Activated T-cell treated with anti-CD3 and anti-CD28 coated beads, Interleukin-2, amount 50 U/mL, for 72 hours (primary cell): Measurements from ENCODE around the gene ATP8B4. TPM values are rescaled to one million over a fixed set of nuclear protein-coding genes. Genes with fewer than 3 reads are reported as not detected.
A peak's percentile ranks its signal among the peaks of the same experiment; 100 is the strongest.
"Not testable (repeated sequence)": the region's sequence is repeated elsewhere in the genome, so short reads cannot be mapped to it uniquely, and the experiment has no call there.

Source experiments
- ATAC-seq, 2 donors: fragments of 150-1000 bp; cut with Tn5 transposase; replicated peaks in 1 of 2; 2 replicates each; pipeline ENCODE4 v1.10.0; 2021; ENCODE audit warnings: moderate library complexity in 2 of 2, mild to moderate bottlenecking in 1 of 2
- DNase-seq, 2 donors: peaks; one replicate each; pipeline ENCODE4 v3.0.0; 2021 to 2022; ENCODE audit warnings: mixed read lengths in 1 of 2
- H3K27ac Mint-ChIP-seq: one replicate; pipeline ENCODE4 v1.8.0; 2022; ENCODE audit warnings: mild to moderate bottlenecking, moderate library complexity, mixed read lengths
- H3K27me3 Mint-ChIP-seq: one replicate; pipeline ENCODE4 v1.8.0; 2022; ENCODE audit warnings: low read depth, mixed read lengths
- H3K36me3 Mint-ChIP-seq, 2 donors: one replicate each; pipeline ENCODE4 v1.8.0; 2022; ENCODE audit warnings: mixed read lengths in 2 of 2, mild to moderate bottlenecking in 1 of 2; ENCODE audit not compliant: insufficient read depth in 2 of 2
- H3K4me1 Mint-ChIP-seq: one replicate; pipeline ENCODE4 v1.8.0; 2022; ENCODE audit warnings: low read depth, mixed read lengths
- H3K4me3 Mint-ChIP-seq, 2 donors: one replicate each; pipeline ENCODE4 v1.8.0; 2022; ENCODE audit warnings: mild to moderate bottlenecking in 2 of 2, mixed read lengths in 2 of 2, moderate library complexity in 2 of 2
- H3K9me3 Mint-ChIP-seq, 2 donors: one replicate each; pipeline ENCODE4 v1.8.0; 2022; ENCODE audit warnings: mixed read lengths in 2 of 2
- total RNA-seq, 2 donors: library from RNA; stranded (reverse); gene quantifications; one replicate each; pipeline ENCODE4 v1.2.3, GENCODE V29; 2022

The ATP8B4 gene
- total RNA-seq, 2 donors from 2014 or later = 14.0 to 21.3 TPM

DNA sequence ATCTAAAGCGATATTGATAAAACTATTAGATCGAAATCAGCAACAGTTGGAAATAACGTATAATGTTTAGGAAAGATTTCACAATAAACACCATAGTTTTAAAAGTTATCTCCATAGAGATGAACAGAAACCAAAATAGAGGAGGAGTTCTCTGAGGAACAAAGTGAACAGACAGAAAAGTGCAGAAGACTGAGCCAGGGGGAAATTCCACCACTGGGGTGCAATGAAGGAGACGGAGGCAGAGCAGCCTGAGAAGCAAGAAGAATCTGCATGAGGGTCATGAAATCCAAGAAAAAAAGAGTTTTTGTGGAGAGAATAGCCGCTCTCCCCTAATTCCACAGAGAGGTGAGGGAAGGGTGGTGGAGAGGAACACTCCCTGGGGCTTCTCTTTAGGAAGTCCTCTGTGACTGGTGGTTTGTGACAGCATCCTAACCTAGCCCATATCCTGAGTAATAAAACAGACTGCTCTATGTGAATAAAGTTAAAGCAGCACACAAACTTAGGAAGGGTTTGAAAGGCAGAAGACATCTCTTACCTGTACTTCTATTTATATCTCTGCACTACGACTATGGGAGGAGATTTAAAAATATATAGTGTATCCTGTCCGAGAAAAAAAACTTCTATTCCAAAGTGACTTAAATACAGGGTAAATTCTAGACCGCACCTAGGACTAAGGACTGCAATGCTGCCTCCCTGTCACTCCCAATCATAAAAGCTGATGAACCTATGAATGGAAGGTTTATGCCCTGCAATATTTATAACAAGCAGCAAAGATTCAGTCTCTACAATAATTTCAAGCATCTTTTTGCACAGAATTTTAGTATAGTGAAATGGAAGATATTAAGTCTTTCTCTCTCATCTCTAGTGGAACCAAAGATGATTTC is 22.9 kb downstream of the ATP8B4 start:
- no peak for DNase-seq
- Mint-ChIP-seq H3K9me3 (no peaks in the 10 kb centered on the region), H3K4me3 (no peak overlapping the region), H3K36me3 (peaks cover 0 to 3% of the 10 kb centered on the region in 2 donors), H3K4me1 (no peaks in the 10 kb centered on the region), H3K27me3 (peaks cover 10% of the 10 kb centered on the region), H3K27ac (no peak overlapping the region)
- ATAC-seq = no peak

DNA sequence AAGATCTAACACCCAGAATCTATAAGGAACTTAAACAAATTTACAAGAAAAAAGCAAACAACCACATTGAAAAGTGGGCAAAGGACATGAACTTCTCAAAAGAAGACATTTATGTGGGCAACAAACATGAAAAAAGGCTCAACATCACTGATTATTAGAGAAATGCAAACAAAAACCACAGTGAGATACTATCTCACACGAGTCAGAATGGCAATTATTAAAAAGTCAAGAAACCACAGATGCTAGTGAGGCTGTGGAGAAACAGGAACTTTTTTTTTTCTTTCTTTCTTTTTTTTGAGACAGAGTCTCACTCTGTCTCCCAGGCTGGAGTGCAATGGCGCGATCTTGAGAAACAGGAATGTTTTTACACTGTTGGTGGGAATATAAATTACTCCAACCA is 29.6 kb downstream of the ATP8B4 start:
- H3K4me3 Mint-ChIP-seq, H3K27ac Mint-ChIP-seq, H3K9me3 Mint-ChIP-seq, ATAC-seq, H3K4me1 Mint-ChIP-seq, DNase-seq, H3K36me3 Mint-ChIP-seq: not testable (repeated sequence)
- peaks cover 21% of the 10 kb centered on the region for H3K27me3 Mint-ChIP-seq

DNA sequence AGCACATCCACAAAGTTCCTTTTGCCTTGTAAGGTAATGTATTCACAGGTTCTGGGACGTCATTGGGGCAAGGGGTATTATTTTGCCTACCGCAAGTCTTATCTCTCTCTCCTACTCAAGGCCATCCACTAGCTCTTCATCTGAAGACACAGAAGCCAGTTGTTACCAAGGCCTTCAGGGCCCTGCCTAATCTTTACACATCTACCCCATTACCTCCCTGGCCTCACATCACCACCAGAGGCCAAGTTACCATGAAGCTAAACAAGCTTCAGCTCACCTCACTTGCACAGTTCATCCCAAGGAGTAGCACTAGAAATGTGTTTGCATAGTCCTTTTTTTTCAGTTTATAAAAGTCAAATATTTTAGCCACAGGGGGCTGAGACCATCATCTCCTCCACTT is 34.1 kb downstream of the ATP8B4 start:
- Mint-ChIP-seq H3K36me3 (no peaks in the 10 kb centered on the region), H3K4me3 (no peak overlapping the region), H3K27ac (no peak overlapping the region), H3K9me3 (peaks cover 3 to 5% of the 10 kb centered on the region in 2 donors), H3K4me1 (no peaks in the 10 kb centered on the region), H3K27me3 (peaks cover 8% of the 10 kb centered on the region)
- DNase-seq (no peak), ATAC-seq (peak in 1 of 2 donors; percentile 65)

DNA sequence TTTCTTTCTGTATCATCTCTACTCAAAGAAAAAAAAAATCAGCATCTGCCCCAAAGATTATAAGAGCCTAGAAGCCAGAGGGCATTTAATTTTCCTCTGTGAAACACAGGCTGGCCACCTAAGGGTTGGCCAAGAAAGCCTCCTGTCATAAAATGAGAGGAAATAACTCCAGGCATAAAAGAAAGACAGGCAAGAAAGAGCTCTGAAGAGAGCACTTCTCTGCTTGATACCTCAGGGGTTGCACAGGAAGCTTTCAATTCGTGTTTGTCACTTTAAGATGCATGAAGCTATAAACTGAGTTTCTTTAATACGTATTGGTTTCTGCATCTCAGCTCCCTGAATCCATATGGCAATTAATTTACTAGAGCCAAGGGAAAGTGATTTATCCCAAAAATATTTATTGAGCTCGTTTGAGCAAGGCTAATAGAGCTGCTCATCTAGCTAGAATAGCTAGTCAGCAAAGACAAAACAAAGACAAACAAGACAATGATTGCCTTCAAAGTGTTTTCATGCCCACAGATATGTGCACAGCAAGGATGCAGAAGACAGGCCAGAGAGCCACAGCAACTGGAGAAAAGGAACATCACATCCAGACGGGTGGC is 35.5 kb downstream of the ATP8B4 start:
- Mint-ChIP-seq H3K36me3 (no peaks in the 10 kb centered on the region), H3K27me3 (peaks cover 5% of the 10 kb centered on the region), H3K4me3 (no peak overlapping the region), H3K27ac (no peak overlapping the region), H3K9me3 (peaks cover 0 to 2% of the 10 kb centered on the region in 2 donors), H3K4me1 (no peaks in the 10 kb centered on the region)
- no peak for DNase-seq
- ATAC-seq = no peak

DNA sequence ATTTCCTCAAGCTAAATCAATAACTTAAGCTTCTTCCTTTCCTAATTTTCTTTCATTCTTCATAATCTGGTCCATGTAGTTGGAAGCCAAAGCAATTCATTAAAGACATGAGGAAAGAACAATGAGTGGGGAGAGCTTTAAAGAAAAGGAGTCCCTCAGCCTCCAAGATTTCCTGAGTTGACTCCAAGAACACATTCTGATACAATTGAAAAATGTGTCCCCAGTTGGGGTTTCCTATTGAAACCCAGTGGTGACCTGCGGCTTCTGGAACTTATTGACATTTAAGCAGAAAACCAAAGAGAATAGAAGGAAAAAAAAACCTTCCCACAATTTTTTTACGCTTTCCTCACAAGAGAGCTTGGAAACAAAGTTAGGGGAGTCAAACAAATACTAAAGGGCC is 37.0 kb downstream of the ATP8B4 start:
- no peak for DNase-seq
- no peak for ATAC-seq
- Mint-ChIP-seq H3K27ac (no peak overlapping the region), H3K4me3 (no peak overlapping the region), H3K9me3 (no peaks in the 10 kb centered on the region), H3K27me3 (no peaks in the 10 kb centered on the region), H3K36me3 (no peaks in the 10 kb centered on the region), H3K4me1 (no peaks in the 10 kb centered on the region)

DNA sequence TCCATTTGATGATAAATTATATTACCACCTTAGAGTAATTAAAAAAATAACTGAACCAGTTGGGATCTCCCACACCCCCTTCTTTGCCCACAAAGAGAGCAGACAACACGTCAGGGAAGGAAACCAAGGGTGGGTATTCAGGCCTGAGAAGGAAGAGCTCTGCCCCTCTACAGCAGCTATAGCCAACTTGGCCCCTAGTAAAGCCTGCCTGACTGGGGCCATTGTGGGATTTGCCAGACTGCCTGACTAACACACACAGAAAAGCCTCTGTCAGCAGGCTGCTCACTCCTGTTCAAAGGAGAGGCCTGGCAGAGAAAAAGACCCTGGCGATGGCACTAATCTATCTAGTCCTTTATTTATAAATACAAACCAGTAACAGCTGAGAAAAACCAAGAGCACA is 41.4 kb downstream of the ATP8B4 start:
- peaks cover 7% of the 10 kb centered on the region for H3K27me3 Mint-ChIP-seq
- ATAC-seq (no peak), DNase-seq (no peak)
- no peaks in the 10 kb centered on the region for H3K4me1 Mint-ChIP-seq
- H3K4me3 Mint-ChIP-seq = no peak overlapping the region
- H3K27ac Mint-ChIP-seq = no peak overlapping the region
- H3K9me3 Mint-ChIP-seq = no peaks in the 10 kb centered on the region
- no peaks in the 10 kb centered on the region for H3K36me3 Mint-ChIP-seq

DNA sequence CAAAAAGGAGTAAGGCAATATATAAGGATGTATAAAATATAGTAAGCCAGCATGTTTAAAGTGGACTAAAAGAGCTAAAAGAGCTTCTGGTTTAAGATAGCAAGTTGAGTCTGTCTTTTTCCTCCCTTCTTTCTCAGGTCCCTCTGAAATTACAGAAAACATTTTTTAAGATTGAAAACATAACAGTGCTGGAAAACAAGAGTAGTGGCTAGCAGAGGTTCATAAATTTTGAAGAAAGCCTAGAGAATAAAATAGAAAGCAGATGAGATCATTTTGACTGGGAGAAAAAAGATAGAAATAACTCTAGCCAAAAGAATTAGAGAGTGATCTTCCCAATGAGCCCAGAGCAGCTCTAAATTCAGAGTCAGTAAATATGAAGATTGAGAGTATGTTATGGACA is 41.9 kb downstream of the ATP8B4 start:
- H3K4me1 Mint-ChIP-seq = no peaks in the 10 kb centered on the region
- no peaks in the 10 kb centered on the region for H3K36me3 Mint-ChIP-seq
- DNase-seq = no peak
- H3K27me3 Mint-ChIP-seq = peaks cover 7% of the 10 kb centered on the region
- no peaks in the 10 kb centered on the region for H3K9me3 Mint-ChIP-seq
- no peak for ATAC-seq
- H3K27ac Mint-ChIP-seq = peak overlapping the region; percentile 67
- H3K4me3 Mint-ChIP-seq = no peak overlapping the region

DNA sequence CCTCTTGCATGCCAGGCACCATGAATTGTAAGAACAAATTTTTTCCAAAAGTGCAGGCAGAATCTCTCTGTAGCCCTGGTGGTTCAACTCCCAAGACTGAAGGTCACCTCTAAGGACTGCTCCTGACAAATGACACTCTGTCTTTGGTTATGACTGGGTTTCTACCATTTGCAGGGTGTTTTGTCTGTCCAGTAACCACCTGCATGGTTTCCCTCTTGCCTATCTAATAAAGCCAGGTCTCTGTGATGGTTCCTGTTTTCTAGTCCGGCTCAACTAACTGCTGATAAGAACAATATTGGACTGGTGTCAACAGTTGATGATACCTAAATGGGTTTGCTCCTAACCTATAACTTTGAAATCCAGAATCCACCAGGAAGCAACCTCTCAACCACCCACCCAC is 43.7 kb downstream of the ATP8B4 start:
- Mint-ChIP-seq H3K36me3 (peaks cover 0 to 4% of the 10 kb centered on the region in 2 donors), H3K4me1 (no peaks in the 10 kb centered on the region), H3K27me3 (peaks cover 13% of the 10 kb centered on the region), H3K9me3 (no peaks in the 10 kb centered on the region), H3K27ac (no peak overlapping the region), H3K4me3 (no peak overlapping the region)
- no peak for DNase-seq
- ATAC-seq = no peak

DNA sequence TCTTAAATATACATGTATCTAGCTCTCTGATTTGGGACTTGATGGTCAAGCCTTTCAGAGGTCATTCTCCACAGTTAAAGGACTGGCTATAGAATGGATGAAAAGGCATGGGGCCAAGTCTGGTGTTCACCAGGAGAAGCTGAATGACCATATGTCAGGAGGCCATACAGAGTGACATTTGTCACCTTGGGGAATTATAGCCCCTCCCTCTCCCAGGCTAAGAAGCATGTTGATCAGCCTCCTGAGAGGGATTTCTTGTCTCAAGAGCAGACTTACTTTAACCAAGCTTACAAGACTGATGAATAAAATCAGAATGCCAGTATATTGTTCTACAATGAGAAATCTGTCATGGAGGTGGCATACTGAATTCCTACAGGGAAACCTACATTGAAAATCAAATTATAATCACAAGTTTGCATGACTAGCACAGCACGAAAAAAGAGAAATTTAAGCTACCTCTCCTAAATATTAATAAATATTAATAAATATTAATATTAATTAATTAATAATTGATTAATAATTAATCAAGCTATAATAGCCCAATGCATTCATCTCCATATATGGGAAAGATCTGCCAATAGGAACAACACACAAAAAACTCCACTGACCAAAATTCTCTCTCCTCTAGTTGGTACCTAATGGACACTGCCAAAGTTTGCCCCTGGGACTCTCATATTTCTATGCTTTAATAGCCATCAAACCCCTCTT is 47.3 kb downstream of the ATP8B4 start:
- Mint-ChIP-seq H3K4me3 (no peak overlapping the region), H3K36me3 (peaks cover 0 to 4% of the 10 kb centered on the region in 2 donors), H3K27ac (no peak overlapping the region), H3K4me1 (peaks cover 9% of the 10 kb centered on the region), H3K9me3 (no peaks in the 10 kb centered on the region), H3K27me3 (peaks cover 21% of the 10 kb centered on the region)
- DNase-seq = no peak
- ATAC-seq = no peak

DNA sequence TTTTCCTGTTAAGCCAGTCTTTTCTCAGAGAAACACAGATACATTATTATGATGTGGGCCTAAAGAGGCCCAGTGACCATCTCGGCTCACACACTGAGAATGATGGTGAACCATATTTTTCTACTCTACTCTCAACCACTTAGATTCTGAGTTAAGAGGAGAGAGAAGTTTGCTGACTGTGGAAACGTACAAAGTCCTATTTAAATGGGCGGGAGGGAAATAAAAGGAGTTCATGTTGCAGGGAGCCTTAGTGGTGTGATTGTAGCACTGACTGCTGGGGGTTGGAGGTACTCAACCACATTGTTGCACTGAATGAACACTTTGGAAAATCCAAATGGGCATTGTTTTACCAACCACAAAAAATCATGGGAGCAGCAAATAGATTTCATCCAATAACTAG is 51.0 kb downstream of the ATP8B4 start:
- ATAC-seq (no peak), DNase-seq (no peak)
- Mint-ChIP-seq H3K4me3 (no peak overlapping the region), H3K36me3 (peaks cover 0 to 4% of the 10 kb centered on the region in 2 donors), H3K9me3 (no peaks in the 10 kb centered on the region), H3K27ac (no peak overlapping the region), H3K4me1 (peaks cover 23% of the 10 kb centered on the region), H3K27me3 (peaks cover 26% of the 10 kb centered on the region)

DNA sequence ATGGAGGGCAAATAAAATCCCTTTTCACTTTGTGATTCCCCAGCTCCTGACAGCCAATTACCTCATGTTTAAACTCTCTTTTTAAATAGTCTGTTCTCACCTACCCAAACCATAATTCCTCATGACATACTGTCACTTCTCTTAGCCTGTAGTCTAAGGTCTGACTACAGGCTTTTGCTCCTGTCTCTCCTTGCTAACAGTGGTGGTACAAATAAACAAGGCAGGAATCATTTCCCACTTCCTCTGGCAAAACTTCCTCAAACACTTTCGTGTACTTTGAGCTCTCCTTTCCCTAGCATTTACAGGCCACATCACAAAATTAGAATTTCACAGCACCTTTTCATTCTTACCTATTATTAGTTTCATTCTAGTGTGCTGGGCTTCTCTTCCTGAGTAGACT is 51.8 kb downstream of the ATP8B4 start:
- H3K36me3 Mint-ChIP-seq = peaks cover 0 to 4% of the 10 kb centered on the region in 2 donors
- no peak overlapping the region for H3K27ac Mint-ChIP-seq
- H3K4me3 Mint-ChIP-seq = peak overlapping the region in 1 of 2 donors; percentile 1

DNA sequence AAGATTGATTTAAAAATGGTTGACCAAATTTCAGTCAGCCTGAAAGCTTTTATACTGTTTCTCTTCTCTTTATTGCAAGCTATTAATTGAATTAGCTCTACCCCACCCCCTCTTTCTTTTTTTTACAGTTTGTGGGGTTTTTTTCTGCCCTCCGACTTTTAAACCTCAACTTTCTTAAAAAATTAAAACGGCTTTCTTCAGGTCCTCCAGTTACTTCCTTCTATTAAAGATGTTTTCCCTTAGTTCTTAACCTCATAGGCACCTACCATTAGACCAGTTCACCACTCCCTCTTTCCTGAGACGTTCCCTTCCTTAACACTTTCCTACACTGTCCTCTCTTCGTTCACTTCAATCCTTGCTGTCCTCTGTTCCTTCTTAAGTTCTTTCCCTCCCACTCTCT is 52.4 kb downstream of the ATP8B4 start:
- H3K27me3 Mint-ChIP-seq = peaks cover 30% of the 10 kb centered on the region
- peak overlapping the region; percentile 25 for H3K27ac Mint-ChIP-seq
- H3K4me3 Mint-ChIP-seq = no peak overlapping the region
- ATAC-seq = no peak
- H3K9me3 Mint-ChIP-seq = no peaks in the 10 kb centered on the region
- H3K36me3 Mint-ChIP-seq = peaks cover 0 to 2% of the 10 kb centered on the region in 2 donors
- DNase-seq = no peak
- peaks cover 23% of the 10 kb centered on the region for H3K4me1 Mint-ChIP-seq

More for the DNA sequence above, 51.8 kb downstream of the ATP8B4 start:
- peaks cover 26% of the 10 kb centered on the region for H3K27me3 Mint-ChIP-seq
- ATAC-seq (no peak), DNase-seq (no peak)
- peaks cover 23% of the 10 kb centered on the region for H3K4me1 Mint-ChIP-seq
- no peaks in the 10 kb centered on the region for H3K9me3 Mint-ChIP-seq

DNA sequence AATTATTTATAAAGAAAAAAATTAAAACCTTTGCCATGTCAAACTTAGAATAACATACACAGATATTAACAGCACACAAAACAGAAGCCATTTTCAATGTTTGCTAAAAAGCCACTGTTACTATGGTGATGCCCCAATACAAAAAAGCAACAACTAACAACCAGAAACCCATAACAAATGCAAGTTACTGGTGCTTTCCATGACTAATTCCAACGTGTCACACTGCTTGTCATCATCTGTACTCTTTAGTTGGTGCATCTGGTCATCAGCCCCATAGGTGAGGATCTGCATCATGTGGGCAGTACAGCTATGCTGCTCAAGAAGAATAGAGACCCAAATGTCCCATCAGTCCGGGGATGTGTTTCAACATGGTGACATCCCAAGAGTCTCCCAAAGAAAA is 52.8 kb downstream of the ATP8B4 start:
- ATAC-seq (peak; percentile 99 to 100), DNase-seq (peak; percentile 40 to 45)
- H3K27ac Mint-ChIP-seq = no peak overlapping the region
- H3K36me3 Mint-ChIP-seq = peaks cover 0 to 2% of the 10 kb centered on the region in 2 donors
- no peak overlapping the region for H3K4me3 Mint-ChIP-seq
- H3K9me3 Mint-ChIP-seq = no peaks in the 10 kb centered on the region
- H3K4me1 Mint-ChIP-seq = peaks cover 23% of the 10 kb centered on the region
- peaks cover 32% of the 10 kb centered on the region for H3K27me3 Mint-ChIP-seq
